Ovary (tissue), 3 donors: ENCODE data around the gene TRPV3.

ENCODE experiments used
- CTCF ChIP-seq, 3 donors: fragments of 450-650 bp in 2 of 3; fragments of 200-600 bp in 1 of 3; IDR thresholded peaks; one replicate each; pipeline versions ENCODE4 v1.5.1 to v1.8.0; 2016 to 2022; ENCODE audit warnings: antibody characterized with exemption in 3 of 3, mild to moderate bottlenecking in 1 of 3
- EP300 ChIP-seq: sonication (generic); formaldehyde crosslinking; IDR thresholded peaks from one replicate; pipeline ENCODE4 v1.6.1; 2017; ENCODE audit warnings: antibody characterized with exemption
- donor health status: DM: no; HTN: no; CAD: no.

- TF ChIP-seq CTCF (IDR thresholded peaks at IDR 0.05) (no peak), EP300 (no peak)
These were observed 85.5 kb downstream of the TRPV3 start for GRCh38 chr17:3472137-3472536.
